ENCODE results near the gene ZMYM4. TPM values are rescaled to one million over a fixed set of nuclear protein-coding genes. Genes with fewer than 3 reads are reported as not detected.

The ZMYM4 gene
- total RNA-seq, 3 donors from 2014 or later (not counting 1 experiment from before 2014, with no cell fraction given) = 41.0 to 48.0 (median 45.8) TPM

- DNase-seq = no peak
- Histone ChIP-seq H3K36me3 (ENCODE audit: control insufficient read depth, insufficient read depth, low read length) (peaks cover 39% of the 10 kb centered on the region), H3K27me3 (ENCODE audit: control insufficient read depth, insufficient read depth, low read length) (no peaks in the 10 kb centered on the region), H3K9me3 (ENCODE audit: control insufficient read depth, insufficient read depth, low read length) (no peaks in the 10 kb centered on the region), H3K4me1 (ENCODE audit: control insufficient read depth, insufficient read depth, low read length) (no peaks in the 10 kb centered on the region), H3K27ac (ENCODE audit: low read length) (no peak overlapping the region), H3K4me3 (ENCODE audit: low read length) (no peak overlapping the region)
- H3K9me3 Mint-ChIP-seq = no peaks in the 10 kb centered on the region
- no peaks in the 10 kb centered on the region for H3K4me1 Mint-ChIP-seq
- no peak overlapping the region for H3K27ac Mint-ChIP-seq
- H3K4me3 Mint-ChIP-seq = no peak overlapping the region
- WGBS (ENCODE audit: insufficient coverage) = 96% methylated on average over 3 of the region's 4 CpGs
- H3K27me3 Mint-ChIP-seq (ENCODE audit: low read depth in 2 of 2) = no peaks in the 10 kb centered on the region
- H3K36me3 Mint-ChIP-seq = peaks cover 12% of the 10 kb centered on the region
- intact Hi-C loops (cut with micrococcal nuclease) = no loop called here
- no peak for TF ChIP-seq CTCF (IDR thresholded peaks at IDR 0.05)
- no peak for ATAC-seq
Observed at GRCh38 chr1:35407743-35408142, 139.2 kb downstream of the ZMYM4 start.

GRCh38 chr1:35408925-35409324 is 140.4 kb downstream of the ZMYM4 start:
- Mint-ChIP-seq H3K4me3 (no peak overlapping the region), H3K36me3 (peaks cover 12% of the 10 kb centered on the region), H3K9me3 (no peaks in the 10 kb centered on the region), H3K27ac (no peak overlapping the region), H3K4me1 (no peaks in the 10 kb centered on the region), H3K27me3 (ENCODE audit: low read depth in 2 of 2) (no peaks in the 10 kb centered on the region)
- DNase-seq (no peak), ATAC-seq (no peak)
- no peak for TF ChIP-seq CTCF (IDR thresholded peaks at IDR 0.05)
- intact Hi-C loops (cut with micrococcal nuclease) = no loop called here
- Histone ChIP-seq H3K9me3 (ENCODE audit: control insufficient read depth, insufficient read depth, low read length) (no peaks in the 10 kb centered on the region), H3K27me3 (ENCODE audit: control insufficient read depth, insufficient read depth, low read length) (no peaks in the 10 kb centered on the region), H3K36me3 (ENCODE audit: control insufficient read depth, insufficient read depth, low read length) (peaks cover 39% of the 10 kb centered on the region), H3K4me3 (ENCODE audit: low read length) (no peak overlapping the region), H3K27ac (ENCODE audit: low read length) (no peak overlapping the region), H3K4me1 (ENCODE audit: control insufficient read depth, insufficient read depth, low read length) (no peaks in the 10 kb centered on the region)
- 100% methylated on average over 1 of the region's 1 CpG for WGBS (ENCODE audit: insufficient coverage)

DNA sequence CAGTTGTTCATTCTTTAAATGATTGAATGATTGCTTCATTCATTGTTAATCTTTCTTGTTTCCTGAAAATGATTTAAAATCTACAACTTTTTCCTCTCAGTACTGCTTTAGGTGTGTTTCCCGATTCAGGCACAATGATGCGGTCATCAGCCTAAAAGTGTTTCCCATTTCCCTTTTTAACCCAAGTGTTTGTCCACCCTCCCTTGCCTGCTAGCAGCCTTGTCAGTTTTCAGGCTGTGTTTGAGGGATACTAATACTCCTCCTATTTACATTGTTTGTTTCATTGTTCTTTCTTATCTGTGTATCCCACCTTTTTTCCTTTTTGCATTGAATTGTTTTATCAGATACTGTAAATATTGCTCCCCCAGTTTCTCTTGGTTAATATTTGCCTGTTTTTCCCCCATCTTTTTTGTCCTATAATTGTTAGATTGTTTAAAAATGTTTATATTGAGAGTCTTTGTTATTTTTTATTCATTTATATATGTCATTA is 157.6 kb downstream of the ZMYM4 start:
- H3K27ac Mint-ChIP-seq = peak overlapping the region in 1 of 2 donors; percentile 15
- no peaks in the 10 kb centered on the region for H3K9me3 ChIP-seq (ENCODE audit: control insufficient read depth, insufficient read depth, low read length)
- peaks cover 0 to 5% of the 10 kb centered on the region in 2 donors for H3K4me1 Mint-ChIP-seq
- H3K4me3 Mint-ChIP-seq = no peak overlapping the region
- H3K4me1 ChIP-seq (ENCODE audit: control insufficient read depth, insufficient read depth, low read length) = no peaks in the 10 kb centered on the region
- WGBS (ENCODE audit: insufficient coverage) = 72% methylated on average over 2 of the region's 2 CpGs
- no peaks in the 10 kb centered on the region for H3K36me3 ChIP-seq (ENCODE audit: control insufficient read depth, insufficient read depth, low read length)
- TF ChIP-seq CTCF (IDR thresholded peaks at IDR 0.05) = no peak
- no peak overlapping the region for H3K4me3 ChIP-seq (ENCODE audit: low read length)
- H3K27me3 ChIP-seq (ENCODE audit: control insufficient read depth, insufficient read depth, low read length) = no peaks in the 10 kb centered on the region
- no peak overlapping the region for H3K27ac ChIP-seq (ENCODE audit: low read length)
- DNase-seq (no peak), ATAC-seq (no peak)
- no peaks in the 10 kb centered on the region for H3K9me3 Mint-ChIP-seq
- H3K36me3 Mint-ChIP-seq = no peaks in the 10 kb centered on the region
- H3K27me3 Mint-ChIP-seq (ENCODE audit: low read depth in 2 of 2) = no peaks in the 10 kb centered on the region
- intact Hi-C loops (cut with micrococcal nuclease) = no loop called here

- H3K4me3 Mint-ChIP-seq = no peak overlapping the region
- Histone ChIP-seq H3K9me3 (ENCODE audit: control insufficient read depth, insufficient read depth, low read length) (no peaks in the 10 kb centered on the region), H3K27me3 (ENCODE audit: control insufficient read depth, insufficient read depth, low read length) (no peaks in the 10 kb centered on the region), H3K27ac (ENCODE audit: low read length) (no peak overlapping the region), H3K4me3 (ENCODE audit: low read length) (no peak overlapping the region), H3K4me1 (ENCODE audit: control insufficient read depth, insufficient read depth, low read length) (no peaks in the 10 kb centered on the region), H3K36me3 (ENCODE audit: control insufficient read depth, insufficient read depth, low read length) (peaks cover 2% of the 10 kb centered on the region)
- DNase-seq (no peak), ATAC-seq (no peak)
- H3K27me3 Mint-ChIP-seq (ENCODE audit: low read depth in 2 of 2) = no peaks in the 10 kb centered on the region
- H3K4me1 Mint-ChIP-seq = peaks cover 0 to 10% of the 10 kb centered on the region in 2 donors
- no peaks in the 10 kb centered on the region for H3K9me3 Mint-ChIP-seq
- H3K27ac Mint-ChIP-seq = no peak overlapping the region
- H3K36me3 Mint-ChIP-seq = no peaks in the 10 kb centered on the region
- intact Hi-C loops (cut with micrococcal nuclease) = no loop called here
- no peak for TF ChIP-seq CTCF (IDR thresholded peaks at IDR 0.05)
- WGBS (ENCODE audit: insufficient coverage) = 100% methylated on average over 3 of the region's 7 CpGs
Observed at GRCh38 chr1:35428360-35428759, 159.9 kb downstream of the ZMYM4 start.

Data from natural killer cell (primary cell).